ENCODE data around the gene SPRR5. TPM values are rescaled to one million over a fixed set of nuclear protein-coding genes. Genes with fewer than 3 reads are reported as not detected.

SPRR5 gene
- total RNA-seq, 1 donor = not detected

GRCh38 chr1:152959273-152959672 is 12.3 kb downstream of the SPRR5 start:
- no peak overlapping the region for H3K4me3 ChIP-seq (ENCODE audit: low read depth, low read length)
- DNase-seq (ENCODE audit: low read depth) = no peak
- TF ChIP-seq CTCF (IDR thresholded peaks at IDR 0.05; ENCODE audit: insufficient read depth, low read length) = no peak

GRCh38 chr1:152959801-152960451 is 12.9 kb downstream of the SPRR5 start:
- TF ChIP-seq CTCF (IDR thresholded peaks at IDR 0.05; ENCODE audit: insufficient read depth, low read length) = no peak
- DNase-seq (ENCODE audit: low read depth) = no peak
- no peak overlapping the region for H3K4me3 ChIP-seq (ENCODE audit: low read depth, low read length)

- DNase-seq (ENCODE audit: low read depth) = no peak
- no peak overlapping the region for H3K4me3 ChIP-seq (ENCODE audit: low read depth, low read length)
- no peak for TF ChIP-seq CTCF (IDR thresholded peaks at IDR 0.05; ENCODE audit: insufficient read depth, low read length)
Measured at GRCh38 chr1:152960452-152961044, 13.5 kb downstream of the SPRR5 start.

- H3K4me3 ChIP-seq (ENCODE audit: low read depth, low read length) = no peak overlapping the region
- TF ChIP-seq CTCF (IDR thresholded peaks at IDR 0.05; ENCODE audit: insufficient read depth, low read length) = no peak
- no peak for DNase-seq (ENCODE audit: low read depth)
Measured at GRCh38 chr1:152961226-152961891, 14.4 kb downstream of the SPRR5 start.

- H3K4me3 ChIP-seq (ENCODE audit: low read depth, low read length) = no peak overlapping the region
- no peak for DNase-seq (ENCODE audit: low read depth)
- TF ChIP-seq CTCF (IDR thresholded peaks at IDR 0.05; ENCODE audit: insufficient read depth, low read length) = no peak
Measured at GRCh38 chr1:152962876-152963415, 15.9 kb downstream of the SPRR5 start.

GRCh38 chr1:152964536-152964935 is 17.5 kb downstream of the SPRR5 start:
- no peak for DNase-seq (ENCODE audit: low read depth)
- no peak overlapping the region for H3K4me3 ChIP-seq (ENCODE audit: low read depth, low read length)
- no peak for TF ChIP-seq CTCF (IDR thresholded peaks at IDR 0.05; ENCODE audit: insufficient read depth, low read length)
